H1 (cell line): Measurements from ENCODE around the gene COX14. TPM values are rescaled to one million over a fixed set of nuclear protein-coding genes. Genes with fewer than 3 reads are reported as not detected.

ENCODE experiments used
- CTCF ChIA-PET: fragments of 300-600 bp; sonication (Branson Sonifier 250); formaldehyde crosslinking; loops from one replicate; lab custom pipeline; 2021; ENCODE audit not compliant: partially characterized antibody; lab: Charles Lee
- POLR2A ChIA-PET: fragments of 300-600 bp; sonication (Branson Sonifier 250); formaldehyde crosslinking; loops from one replicate; lab custom pipeline; 2021; ENCODE audit warnings: inconsistent platforms; ENCODE audit not compliant: partially characterized antibody; lab: Charles Lee
- DNase-seq, 2 experiments: peaks; one replicate each; pipeline versions ENCODE4 v3.0.0 to v3.0.0-alpha.2; 2010 to 2022; ENCODE audit warnings: low spot score in 2 of 2, low read depth in 1 of 2, mixed read lengths in 1 of 2
- FAIRE-seq: peaks from 2 replicates; lab custom pipeline; 2011; peaks lifted over from hg19 to GRCh38; lab: Jason Lieb, UNC
- H2AFZ ChIP-seq: 2 replicates; pipeline ENCODE4 v1.8.1; 2012; ENCODE audit warnings: low read length, inconsistent platforms
- H2AK5ac ChIP-seq: 2 replicates; pipeline ENCODE4 v1.6.1; 2013; ENCODE audit warnings: low read depth, low read length
- H2BK120ac ChIP-seq: replicated peaks from 2 replicates; pipeline ENCODE3; 2013; ENCODE audit warnings: low read depth, low read length, inconsistent platforms
- H2BK12ac ChIP-seq: 2 replicates; pipeline ENCODE4 v1.6.1; 2013; ENCODE audit warnings: low read depth, low read length
- H2BK15ac ChIP-seq: 2 replicates; pipeline ENCODE4 v1.6.1; 2013; ENCODE audit warnings: low read length
- H2BK20ac ChIP-seq: 2 replicates; pipeline ENCODE4 v1.6.1; 2013; ENCODE audit warnings: low read length
- H2BK5ac ChIP-seq: 2 replicates; pipeline ENCODE4 v1.6.1; 2013; ENCODE audit warnings: low read depth, low read length
- H3K14ac ChIP-seq: 2 replicates; pipeline ENCODE4 v1.6.1; 2013; ENCODE audit warnings: inconsistent platforms; ENCODE audit not compliant: insufficient read length
- H3K18ac ChIP-seq: 2 replicates; pipeline ENCODE4 v1.6.1; 2013; ENCODE audit warnings: low read length; ENCODE audit errors: extremely low read depth
- H3K23ac ChIP-seq: 2 replicates; pipeline ENCODE4 v1.6.1; 2013; ENCODE audit warnings: inconsistent platforms; ENCODE audit not compliant: insufficient read length
- H3K23me2 ChIP-seq: 2 replicates; pipeline ENCODE4 v1.6.1; 2013; ENCODE audit warnings: low read depth, low read length
- H3K27ac ChIP-seq: 2 replicates; pipeline ENCODE4 v1.6.1; 2011; ENCODE audit warnings: low read depth, low read length, inconsistent platforms
- H3K27me3 ChIP-seq, 4 experiments: replicated peaks in 1 of 4; 1 replicate in 1 of 4; 2 replicates in 3 of 4; pipeline versions ENCODE4 v1.6.1 to v1.8.1; 2011 to 2013; ENCODE audit warnings: low read length in 3 of 4, mild to moderate bottlenecking in 3 of 4, inconsistent platforms in 2 of 4, mixed read lengths in 2 of 4, moderate library complexity in 1 of 4; ENCODE audit not compliant: control insufficient read depth in 3 of 4, insufficient read depth in 3 of 4; ENCODE audit errors: extremely low read depth in 1 of 4
- H3K36me3 ChIP-seq, 4 experiments: 2 replicates each; pipeline versions ENCODE4 v1.6.1 to v1.8.1; 2011 to 2013; ENCODE audit warnings: mild to moderate bottlenecking in 4 of 4, low read length in 3 of 4, moderate library complexity in 2 of 4, control low read depth in 1 of 4, inconsistent platforms in 1 of 4; ENCODE audit not compliant: insufficient read depth in 4 of 4, control insufficient read depth in 2 of 4
- H3K4ac ChIP-seq: replicated peaks from 2 replicates; pipeline ENCODE3; 2013; ENCODE audit warnings: low read length, low read depth, mixed read lengths, inconsistent platforms; ENCODE audit not compliant: insufficient read length
- H3K4me1 ChIP-seq, 4 experiments: replicated peaks in 1 of 4; 1 replicate in 1 of 4; 2 replicates in 3 of 4; pipeline versions ENCODE4 v1.6.1 to v1.8.1; 2011 to 2013; ENCODE audit warnings: low read length in 3 of 4, inconsistent platforms in 2 of 4, mixed read lengths in 1 of 4; ENCODE audit not compliant: insufficient read depth in 4 of 4, control insufficient read depth in 3 of 4
- H3K4me2 ChIP-seq, 2 experiments: 2 replicates each; pipeline versions ENCODE4 v1.6.1 to v1.8.1; 2011 to 2013; ENCODE audit warnings: low read depth in 2 of 2, low read length in 2 of 2, control low read depth in 1 of 2, inconsistent platforms in 1 of 2, mild to moderate bottlenecking in 1 of 2; ENCODE audit not compliant: insufficient read depth in 1 of 2
- H3K4me3 ChIP-seq, 4 experiments: fragments of 200-600, 300-600 bp in 1 of 4; sonication (generic), shearing (Covaris generic), sonication (Bioruptor Twin) in 1 of 4; 2 replicates each; pipeline versions ENCODE4 v1.5.1 to v1.8.1; 2011 to 2016; ENCODE audit warnings: low read length in 4 of 4, low read depth in 3 of 4, control low read depth in 2 of 4, inconsistent platforms in 2 of 4, mild to moderate bottlenecking in 2 of 4, mixed read lengths in 1 of 4, moderate library complexity in 1 of 4; ENCODE audit not compliant: insufficient read depth in 2 of 4; ENCODE audit errors: extremely low read depth in 1 of 4
- H3K56ac ChIP-seq: replicated peaks from 2 replicates; pipeline ENCODE3; 2013; ENCODE audit warnings: low read depth, mild to moderate bottlenecking, mixed read lengths, low read length, inconsistent platforms; ENCODE audit not compliant: insufficient read length
- H3K79me1 ChIP-seq: 2 replicates; pipeline ENCODE4 v1.6.1; 2013; ENCODE audit warnings: low read depth, low read length, control low read depth
- H3K79me2 ChIP-seq, 2 experiments: 2 replicates each; pipeline versions ENCODE4 v1.6.1 to v1.8.1; 2012 to 2013; ENCODE audit warnings: low read length in 2 of 2, mild to moderate bottlenecking in 2 of 2, inconsistent platforms in 1 of 2; ENCODE audit not compliant: insufficient read depth in 2 of 2, control insufficient read depth in 1 of 2
- H3K9ac ChIP-seq, 4 experiments: replicated peaks in 1 of 4; 1 replicate in 1 of 4; 2 replicates in 3 of 4; pipeline versions ENCODE4 v1.6.1 to v1.8.1; 2011 to 2013; ENCODE audit warnings: low read depth in 3 of 4, low read length in 3 of 4, control low read depth in 2 of 4, mild to moderate bottlenecking in 2 of 4, moderate library complexity in 2 of 4, inconsistent platforms in 1 of 4; ENCODE audit errors: extremely low read depth in 1 of 4
- H3K9me3 ChIP-seq, 2 experiments: 2 replicates each; pipeline versions ENCODE4 v1.6.1 to v1.8.1; 2012 to 2013; ENCODE audit warnings: mild to moderate bottlenecking in 2 of 2, moderate library complexity in 2 of 2, control low read depth in 1 of 2, inconsistent platforms in 1 of 2, low read depth in 1 of 2, low read length in 1 of 2, mixed read lengths in 1 of 2; ENCODE audit not compliant: insufficient read depth in 2 of 2
- H4K20me1 ChIP-seq, 2 experiments: replicated peaks in 1 of 2; 2 replicates each; pipeline versions ENCODE3 to v1.8.1; 2011 to 2013; ENCODE audit warnings: inconsistent platforms in 2 of 2, low read length in 2 of 2, mild to moderate bottlenecking in 1 of 2; ENCODE audit not compliant: insufficient read depth in 2 of 2, control insufficient read depth in 1 of 2
- H4K5ac ChIP-seq: 2 replicates; pipeline ENCODE4 v1.6.1; 2013; ENCODE audit warnings: low read length, low read depth, mixed read lengths, inconsistent platforms; ENCODE audit not compliant: insufficient read length
- H4K8ac ChIP-seq: 2 replicates; pipeline ENCODE4 v1.8.0; 2013; ENCODE audit warnings: mild to moderate bottlenecking, moderate library complexity, low read length, inconsistent platforms; ENCODE audit not compliant: insufficient read depth; ENCODE audit errors: extremely low read depth
- H4K91ac ChIP-seq: replicated peaks from 2 replicates; pipeline ENCODE3; 2013; ENCODE audit warnings: low read length, mixed read lengths, inconsistent platforms; ENCODE audit not compliant: insufficient read length
- CTCF ChIP-seq, 3 experiments: IDR thresholded peaks; 1 replicate in 2 of 3; 2 replicates in 1 of 3; pipeline versions ENCODE4 v1.5.1 to v1.6.1; 2011; ENCODE audit warnings: low read length in 3 of 3, mild to moderate bottlenecking in 3 of 3, inconsistent platforms in 2 of 3, low read depth in 1 of 3, moderate library complexity in 1 of 3; ENCODE audit not compliant: insufficient read depth in 1 of 3; ENCODE audit errors: control extremely low read depth in 1 of 3
- MAFK ChIP-seq: IDR thresholded peaks from 2 replicates; pipeline ENCODE4 v1.6.1; 2012; ENCODE audit warnings: low read depth, mild to moderate bottlenecking, improper control_type of control experiment, low read length
- MAX ChIP-seq: IDR thresholded peaks from 2 replicates; pipeline ENCODE4 v1.6.1; 2012; ENCODE audit warnings: inconsistent platforms
- WGBS, 2 experiments: shearing (Covaris generic) in 1 of 2; methylation state at CpG; one replicate each; pipeline versions ENCODE4 v1.1.6 to v1.1.7; 2013 to 2015; ENCODE audit warnings: low lambda C conversion rate in 2 of 2, mixed read lengths in 2 of 2, inconsistent platforms in 1 of 2, low coverage in 1 of 2, missing lambda C conversion rate in 1 of 2; ENCODE audit not compliant: insufficient replicate concordance in 2 of 2, insufficient coverage in 1 of 2, insufficient read length in 1 of 2; ENCODE audit errors: extremely low coverage in 1 of 2, missing lambda C conversion rate in 1 of 2; 5-methylcytosine and 5-hydroxymethylcytosine counted together
- polyA plus RNA-seq, 7 experiments: library from polyadenylated mRNA; depleted of rRNA in 3 of 7; stranded (reverse) in 5 of 7; unstranded in 2 of 7; fragments of >200 nt in 5 of 7; fragments of 200-250 nt in 2 of 7; gene quantifications; 1 replicate in 5 of 7; 2 replicates in 1 of 7; 4 replicates in 1 of 7; pipeline versions ENCODE4 v1.2.1 to v1.2.3, GENCODE V29; 2011 to 2013; ENCODE audit warnings: missing spikeins in 2 of 7, mixed read lengths in 2 of 7
- total RNA-seq: library from RNA; stranded (reverse); fragmentation: NEBNext Ultra II Directional; extraction: Animal tissue kit (Norgen Biotek cat#: 25700); gene quantifications from 2 replicates; pipeline ENCODE4 v1.2.1, GENCODE V29; 2021

The COX14 gene
- total and polyA plus RNA-seq, 2 of the 8 experiments (the other 6 are each of a cell fraction or from before 2014, with no cell fraction given) = 40.1 to 102 TPM

- 91% methylated on average over 2 of the region's 4 CpGs; no CpG with 5 or more reads in 1 of the 2 experiments for WGBS, 2 experiments
- no peak overlapping the region for H3K18ac ChIP-seq
- H2BK12ac ChIP-seq = no peak overlapping the region
- H4K91ac ChIP-seq = no peak overlapping the region
- POLR2A ChIA-PET = interaction anchor here (1.2 to 2.5 kb wide), 4 partner anchors 9 to 62 kb away, joined by 3 to 11 read pairs (median 5); partner anchors contain the start of genes CERS5 and SMARCD1
- no peak overlapping the region for H4K5ac ChIP-seq
- H4K8ac ChIP-seq = no peak overlapping the region
- H2BK120ac ChIP-seq = no peak overlapping the region
- H3K36me3 ChIP-seq = peaks cover 0 to 6% (median 3%) of the 10 kb centered on the region in 4 experiments; a peak in 5 of 8 replicates
- no peak overlapping the region for H3K14ac ChIP-seq
- CTCF ChIA-PET = interaction anchor here (0.6 to 4.8 kb wide), 10 partner anchors 11 to 741 kb away, joined by 3 to 28 read pairs (median 4); partner anchors contain the start of gene CERS5
- FAIRE-seq (no peak), DNase-seq (no peak)
- H2BK15ac ChIP-seq = no peak overlapping the region
- H3K56ac ChIP-seq = no peak overlapping the region
- H2BK20ac ChIP-seq = no peak overlapping the region
- no peak overlapping the region for H2BK5ac ChIP-seq
- H3K79me1 ChIP-seq = no peaks in the 10 kb centered on the region; the same call in 1 of the 2 replicates
- no peak overlapping the region for H3K23ac ChIP-seq
- no peaks in the 10 kb centered on the region for H3K9me3 ChIP-seq
- H3K4me2 ChIP-seq = no peak overlapping the region
- H3K27ac ChIP-seq = no peak overlapping the region
- H2AK5ac ChIP-seq = no peak overlapping the region
- no peak for TF ChIP-seq CTCF (IDR thresholded peaks at IDR 0.05; ENCODE audit: control extremely low read depth in 1 of 3, insufficient read depth in 1 of 3, low read depth in 1 of 3, low read length in 3 of 3)
- peak; percentile 85 for TF ChIP-seq MAFK
- TF ChIP-seq MAX = no peak
- peaks cover 0 to 31% of the 10 kb centered on the region in 2 experiments; a peak in 2 of 4 replicates for H3K79me2 ChIP-seq
- no peaks in the 10 kb centered on the region for H3K4me1 ChIP-seq
- no peak overlapping the region for H3K4ac ChIP-seq
- H2AFZ ChIP-seq = no peak overlapping the region
- no peaks in the 10 kb centered on the region for H3K27me3 ChIP-seq
- no peaks in the 10 kb centered on the region for H3K23me2 ChIP-seq
- no peak overlapping the region for H3K9ac ChIP-seq
- H3K4me3 ChIP-seq = no peak overlapping the region
- H4K20me1 ChIP-seq = peaks cover 2% of the 10 kb centered on the region in 2 experiments
Observed at GRCh38 chr12:50147281-50147680, 35.2 kb downstream of the COX14 start.
